Activated CD4-positive, alpha-beta T cell treated with anti-CD3 and anti-CD28 coated beads for 4 hours (primary cell): ENCODE measurements around the gene IDUA.
"Not testable (repeated sequence)": the region's sequence is repeated elsewhere in the genome, so short reads cannot be mapped to it uniquely, and the experiment has no call there.

Experiments used
- DNase-seq, 2 donors: peaks; one replicate each; pipeline ENCODE4 v3.0.0-alpha.2; 2020

Gene IDUA

GRCh38 chr4:1047106-1047975 lies 60.5 kb downstream of the IDUA start:
- no peak for DNase-seq

GRCh38 chr4:1047976-1048772 lies 61.3 kb downstream of the IDUA start:
- DNase-seq = no peak

GRCh38 chr4:1048773-1049590 lies 62.1 kb downstream of the IDUA start:
- no peak for DNase-seq

GRCh38 chr4:1049591-1049905 lies 62.7 kb downstream of the IDUA start:
- no peak for DNase-seq

DNA sequence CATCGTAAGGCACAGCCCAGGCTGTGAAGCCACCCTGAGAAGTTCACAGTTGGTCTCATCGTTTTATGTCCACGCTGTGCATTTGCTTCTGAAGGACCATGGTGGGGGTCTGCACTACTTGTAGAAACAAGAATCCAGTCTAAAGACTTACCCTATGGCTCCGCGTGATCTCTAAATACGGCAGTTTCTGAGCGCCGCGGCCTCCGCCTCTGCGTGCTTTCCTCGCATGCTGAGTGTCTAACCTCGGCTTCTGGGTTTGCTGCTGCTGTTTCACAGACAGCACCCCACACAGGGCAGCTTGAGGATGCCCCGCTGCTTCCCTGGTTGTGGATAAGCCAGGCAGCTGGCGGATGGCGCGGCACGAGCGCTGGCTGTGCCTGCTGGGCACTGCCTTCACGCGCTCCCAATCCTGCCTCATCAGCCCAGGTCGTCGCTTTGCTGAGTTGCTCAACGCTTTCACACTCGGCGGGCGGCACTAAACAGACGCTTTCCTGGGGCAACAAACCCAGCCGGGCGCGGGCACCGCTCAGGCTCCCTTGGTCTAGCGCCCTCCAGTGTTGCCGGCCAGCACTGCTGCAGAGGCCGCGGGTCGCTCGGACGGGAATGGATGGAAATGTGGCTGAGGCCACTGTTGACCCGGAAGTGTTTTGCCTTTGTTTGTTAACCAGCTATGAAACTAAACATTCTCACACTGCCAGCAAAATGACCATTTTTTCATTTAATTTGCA lies 63.8 kb downstream of the IDUA start:
- DNase-seq = no peak

- no peak for DNase-seq
These were observed 64.6 kb downstream of the IDUA start for GRCh38 chr4:1051472-1051871.

DNA sequence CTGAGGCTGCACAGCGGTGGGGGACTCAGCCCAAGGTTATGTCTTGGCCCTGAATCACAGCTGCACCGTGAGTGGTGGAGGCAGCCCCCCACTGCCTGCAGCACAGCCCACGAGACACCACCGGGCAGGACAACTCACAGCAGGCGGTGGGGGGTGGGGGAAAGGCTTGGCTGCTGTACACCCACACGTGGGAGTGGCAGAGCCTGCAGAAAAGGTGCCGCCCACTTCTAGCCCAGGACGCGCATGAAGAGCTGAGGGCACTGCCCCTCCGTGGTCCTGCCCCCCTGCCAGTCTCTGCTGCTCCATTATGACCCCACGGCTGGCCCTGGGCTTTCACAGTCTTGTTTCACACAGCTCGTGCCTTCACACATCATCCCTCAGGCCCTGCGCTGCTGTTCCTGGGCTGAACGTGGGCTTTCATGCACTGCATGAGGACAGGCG lies 65.4 kb downstream of the IDUA start:
- no peak for DNase-seq

GRCh38 chr4:1053080-1053661 lies 66.3 kb downstream of the IDUA start:
- no peak for DNase-seq

- DNase-seq = not testable (repeated sequence)
These were observed 67.0 kb downstream of the IDUA start for GRCh38 chr4:1053891-1054290.
